ENCODE results near the gene ADGRD2.
"Not testable (repeated sequence)": the region's sequence is repeated elsewhere in the genome, so short reads cannot be mapped to it uniquely, and the experiment has no call there.

Gene ADGRD2, protein sequence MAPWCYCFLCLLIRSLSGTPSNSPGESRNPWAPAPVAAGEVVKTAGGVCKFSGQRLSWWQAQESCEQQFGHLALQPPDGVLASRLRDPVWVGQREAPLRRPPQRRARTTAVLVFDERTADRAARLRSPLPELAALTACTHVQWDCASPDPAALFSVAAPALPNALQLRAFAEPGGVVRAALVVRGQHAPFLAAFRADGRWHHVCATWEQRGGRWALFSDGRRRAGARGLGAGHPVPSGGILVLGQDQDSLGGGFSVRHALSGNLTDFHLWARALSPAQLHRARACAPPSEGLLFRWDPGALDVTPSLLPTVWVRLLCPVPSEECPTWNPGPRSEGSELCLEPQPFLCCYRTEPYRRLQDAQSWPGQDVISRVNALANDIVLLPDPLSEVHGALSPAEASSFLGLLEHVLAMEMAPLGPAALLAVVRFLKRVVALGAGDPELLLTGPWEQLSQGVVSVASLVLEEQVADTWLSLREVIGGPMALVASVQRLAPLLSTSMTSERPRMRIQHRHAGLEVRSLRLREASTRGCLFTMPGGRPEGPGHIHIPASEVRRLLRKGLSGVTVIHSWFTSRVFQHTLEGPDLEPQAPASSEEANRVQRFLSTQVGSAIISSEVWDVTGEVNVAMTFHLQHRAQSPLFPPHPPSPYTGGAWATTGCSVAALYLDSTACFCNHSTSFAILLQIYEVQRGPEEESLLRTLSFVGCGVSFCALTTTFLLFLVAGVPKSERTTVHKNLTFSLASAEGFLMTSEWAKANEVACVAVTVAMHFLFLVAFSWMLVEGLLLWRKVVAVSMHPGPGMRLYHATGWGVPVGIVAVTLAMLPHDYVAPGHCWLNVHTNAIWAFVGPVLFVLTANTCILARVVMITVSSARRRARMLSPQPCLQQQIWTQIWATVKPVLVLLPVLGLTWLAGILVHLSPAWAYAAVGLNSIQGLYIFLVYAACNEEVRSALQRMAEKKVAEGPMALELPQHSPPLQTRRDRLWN

DNA sequence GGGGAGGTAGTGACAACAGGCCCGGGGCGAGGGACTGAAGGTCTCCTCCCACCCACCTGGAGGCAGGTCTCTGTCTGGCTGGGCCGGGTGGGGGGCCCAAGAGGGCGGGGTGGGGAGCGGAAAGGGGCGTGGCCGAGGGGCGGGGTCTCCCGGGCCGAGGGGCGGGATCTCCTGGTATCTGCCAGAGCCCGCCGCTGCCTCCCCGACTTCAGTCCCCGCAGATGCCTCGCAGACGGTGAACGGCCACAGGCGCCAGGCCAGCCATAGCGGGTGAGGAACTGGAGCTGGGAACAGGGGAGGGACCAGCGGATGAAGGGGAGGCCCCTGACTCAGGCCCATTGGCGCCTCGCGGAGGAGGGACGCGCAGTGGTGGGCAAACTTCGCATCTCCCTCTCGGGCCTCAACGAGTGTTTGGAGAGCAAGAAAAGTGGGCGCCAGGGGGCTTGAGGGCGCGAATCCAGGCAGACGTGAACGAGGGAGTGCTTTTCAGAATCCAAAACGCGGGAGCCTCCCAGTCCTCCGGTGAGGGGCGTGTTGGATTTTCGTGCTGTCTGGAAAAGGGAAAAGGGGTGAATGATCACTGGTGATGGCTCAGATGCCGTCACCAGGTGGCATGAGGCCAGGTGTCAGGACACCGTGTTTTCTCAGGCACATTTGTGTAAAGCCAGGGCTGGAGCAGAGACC is at the start of gene ADGRD2:
ADGRD2 (plus strand) TSS at position 211 of the 684 bp plus-strand sequence. CDS start 1,216 bp downstream, outside the sequence.
- no peak for DNase-seq

- DNase-seq: no peak
Measured at GRCh38 chr9:124403246-124403645, 47.0 kb upstream of the ADGRD2 start.

- DNase-seq: no peak
Measured at GRCh38 chr9:124409410-124409809, 40.8 kb upstream of the ADGRD2 start.

GRCh38 chr9:124410321-124410913 is 39.8 kb upstream of the ADGRD2 start:
- DNase-seq: no peak

GRCh38 chr9:124411514-124412227 is 38.6 kb upstream of the ADGRD2 start:
- no peak for DNase-seq

DNA sequence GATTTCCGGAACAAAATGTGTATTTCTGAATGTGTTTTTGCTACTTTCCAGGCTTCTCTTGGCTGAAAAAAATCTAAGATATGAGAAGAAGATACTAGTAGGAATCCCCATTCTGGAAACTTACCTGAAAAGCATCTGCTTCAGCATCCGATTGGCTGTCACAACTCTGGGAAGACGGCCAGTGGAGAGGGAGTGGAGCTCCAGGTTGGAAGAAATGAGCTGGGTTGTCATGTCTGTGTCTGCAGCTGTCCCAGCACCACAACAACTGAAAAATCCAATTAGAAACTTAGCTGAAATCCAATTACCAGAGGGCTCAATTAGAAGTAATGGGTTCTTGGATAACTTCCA is 38.0 kb upstream of the ADGRD2 start:
- no peak for DNase-seq

GRCh38 chr9:124414612-124415011 is 35.6 kb upstream of the ADGRD2 start:
- no peak for DNase-seq

DNA sequence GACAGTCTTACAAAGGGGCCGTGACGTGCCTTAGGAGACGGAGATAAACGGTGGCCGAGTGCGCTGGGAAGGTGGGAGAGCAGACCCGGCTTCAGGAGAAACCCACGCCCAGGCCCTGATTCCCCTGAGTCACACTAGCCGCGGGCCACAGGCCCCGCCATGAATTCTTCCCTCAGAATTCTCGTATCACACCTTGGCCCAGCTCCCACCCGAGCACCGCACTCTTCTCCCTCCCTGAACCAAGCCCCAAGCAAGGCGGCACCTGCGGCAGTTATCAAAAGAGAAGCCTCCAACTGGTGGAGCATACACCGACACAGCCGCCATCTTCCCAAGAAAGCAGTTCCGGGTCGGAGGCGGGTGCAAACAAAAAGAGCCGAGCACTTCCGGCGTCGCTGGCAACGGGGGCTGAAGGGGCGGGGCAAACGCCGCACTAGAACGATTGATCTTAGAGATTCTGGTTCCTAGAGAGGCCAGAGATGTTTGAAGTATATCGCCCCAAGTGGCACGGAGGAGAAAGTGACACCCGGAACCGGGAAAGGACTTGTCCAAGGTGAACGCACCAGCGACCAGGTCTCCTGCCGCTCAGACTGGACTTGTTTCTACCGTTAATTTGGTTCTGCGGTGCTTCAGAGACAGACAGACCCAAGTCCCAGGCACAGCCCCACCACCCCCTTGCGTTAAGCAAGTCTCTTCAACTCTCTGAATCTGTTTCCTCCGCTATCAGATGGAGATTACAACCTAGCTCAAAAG is 35.0 kb upstream of the ADGRD2 start, which contains the start of gene PSMB7:
PSMB7 (minus strand) TSS at position 341 of the 750 bp plus-strand sequence; CDS start at position 324, 17 bp downstream.
- peak; percentile 97 for DNase-seq

DNA sequence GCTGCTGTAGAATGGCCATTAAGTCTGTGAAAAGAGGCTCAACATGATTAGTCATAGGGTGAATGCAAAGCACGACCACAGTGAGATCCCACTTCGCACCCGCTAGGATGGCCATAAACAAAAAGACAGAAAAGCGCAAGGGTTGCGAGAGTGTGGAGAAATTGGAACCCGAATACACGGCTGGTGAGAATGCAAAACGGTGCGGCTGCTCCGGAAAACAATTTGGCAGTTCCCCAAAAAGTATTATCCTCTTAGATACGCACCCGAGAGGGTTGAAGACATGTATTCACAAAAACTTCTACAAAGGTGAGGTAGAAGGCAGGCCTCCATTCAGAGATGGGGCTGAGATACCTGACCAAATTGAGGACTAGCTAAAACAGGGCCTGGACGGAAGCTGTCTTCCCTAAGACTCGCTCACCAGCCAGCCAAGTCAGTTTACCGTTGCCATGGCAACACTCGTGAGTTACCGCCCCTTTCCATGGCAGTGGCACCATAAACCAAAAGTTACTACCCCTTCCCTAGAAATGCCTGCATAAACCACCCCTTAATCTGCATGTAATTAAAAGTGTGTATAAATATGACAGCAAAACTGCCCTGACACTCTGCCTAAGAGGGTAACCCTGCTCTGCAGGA is 34.3 kb upstream of the ADGRD2 start:
- no peak for DNase-seq

- DNase-seq: no peak
Measured at GRCh38 chr9:124419832-124420489, 30.3 kb upstream of the ADGRD2 start.

- DNase-seq: no peak
Measured at GRCh38 chr9:124420991-124421543, 29.2 kb upstream of the ADGRD2 start.

DNA sequence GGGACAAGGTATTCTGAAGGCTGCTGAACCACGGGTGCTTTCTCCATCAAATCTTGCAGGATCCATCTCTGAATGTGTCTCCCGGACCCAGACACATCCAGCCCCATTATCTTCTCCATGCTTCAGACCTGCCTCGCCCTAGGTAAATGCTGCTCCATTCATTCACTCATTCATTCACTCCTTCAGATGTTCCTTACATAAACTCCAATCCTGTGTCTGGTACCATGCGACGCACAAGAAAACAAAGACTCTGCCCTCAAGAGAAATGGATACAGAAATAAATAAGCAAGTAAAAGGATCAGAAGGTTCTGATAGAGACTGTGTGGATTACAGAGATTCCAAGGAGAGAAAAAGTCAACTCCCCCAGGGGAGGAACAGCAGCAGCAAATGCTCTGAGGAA is 27.1 kb upstream of the ADGRD2 start:
- DNase-seq: no peak

GRCh38 chr9:124423591-124423990 is 26.7 kb upstream of the ADGRD2 start:
- DNase-seq: no peak

DNA sequence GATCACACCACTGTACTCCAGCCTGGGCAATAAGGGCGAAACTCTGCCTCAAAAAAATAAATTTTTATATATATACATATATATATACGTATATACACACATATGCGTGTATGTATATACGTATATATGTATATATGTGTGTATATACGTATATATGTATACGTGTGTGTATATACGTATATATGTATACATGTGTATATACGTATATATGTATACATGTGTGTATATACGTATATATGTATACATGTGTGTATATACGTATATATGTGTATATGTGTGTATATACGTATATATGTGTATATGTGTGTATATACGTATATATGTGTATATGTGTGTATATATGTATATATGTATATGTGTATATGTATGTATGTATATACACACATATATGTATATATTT is 24.5 kb upstream of the ADGRD2 start:
- not testable (repeated sequence) for DNase-seq

GRCh38 chr9:124426361-124426760 is 23.9 kb upstream of the ADGRD2 start:
- no peak for DNase-seq

GRCh38 chr9:124427281-124427680 is 23.0 kb upstream of the ADGRD2 start:
- DNase-seq: no peak

- no peak for DNase-seq
Measured at GRCh38 chr9:124428751-124429529, 21.3 kb upstream of the ADGRD2 start.

GRCh38 chr9:124429530-124429867 is 20.8 kb upstream of the ADGRD2 start:
- DNase-seq: no peak

DNA sequence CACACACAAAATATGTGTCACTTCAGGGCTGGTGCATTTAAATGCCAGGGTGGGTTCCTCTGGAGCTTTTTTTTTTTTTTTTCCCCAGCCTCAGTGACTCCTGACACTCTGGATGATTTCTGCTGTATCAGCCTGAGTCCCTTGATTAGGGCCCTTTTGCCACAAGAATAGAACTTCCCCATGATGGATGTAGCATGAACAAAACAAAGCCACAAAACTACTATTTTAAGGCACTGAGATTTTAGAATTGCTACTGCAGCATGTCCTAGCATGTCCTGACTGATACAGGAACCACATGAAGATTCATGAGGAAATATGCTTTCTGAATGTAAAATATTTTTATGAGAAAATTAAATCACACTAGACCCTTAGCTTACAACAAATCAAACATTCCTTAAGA is 13.9 kb upstream of the ADGRD2 start:
- DNase-seq: no peak

Measured in activated CD4-positive, alpha-beta T cell treated with anti-CD3 and anti-CD28 coated beads, Interleukin-2, amount 50 U/mL, for 1 hour (primary cell).